A549 (cell line): Measurements from ENCODE around the gene ACOX1. TPM values are rescaled to one million over a fixed set of nuclear protein-coding genes. Genes with fewer than 3 reads are reported as not detected.

Source experiments
- ATAC-seq, 2 experiments: fragments of 200-7000 bp in 1 of 2; fragments of >200 bp in 1 of 2; cut with Nextera tagmentation in 1 of 2; cut with Tn5 transposase in 1 of 2; 3 replicates each; pipeline versions ENCODE4 v1.8.0 to v1.9.1; 2018 to 2020; ENCODE audit warnings: mild to moderate bottlenecking in 1 of 2, moderate library complexity in 1 of 2
- CTCF ChIA-PET: fragments of 300-600 bp; sonication (Branson Sonifier 250); formaldehyde crosslinking; extraction: SDS; loops from one replicate; lab custom pipeline; 2021; ENCODE audit warnings: antibody characterized with exemption, inconsistent platforms; lab: Yijun Ruan, JAX
- POLR2A ChIA-PET: fragments of 350-600 bp; formaldehyde crosslinking; extraction: SDS; loops from one replicate; lab custom pipeline; 2021; ENCODE audit warnings: antibody characterized with exemption, inconsistent platforms; lab: Yijun Ruan, JAX
- DNase-seq, 2 experiments: peaks; one replicate each; pipeline versions ENCODE4 v3.0.0 to v3.0.0-alpha.2; 2011 to 2016; ENCODE audit warnings: low read depth in 1 of 2, low spot score in 1 of 2
- FAIRE-seq: peaks from 2 replicates; lab custom pipeline; 2011; peaks lifted over from hg19 to GRCh38; lab: Jason Lieb, UNC
- H3K27ac ChIP-seq, 2 experiments: fragments of >200 bp; sonication (Bioruptor Twin); formaldehyde crosslinking; 3 replicates each; pipeline ENCODE4 v1.5.1; 2016 to 2017
- H3K4me1 ChIP-seq: fragments of >200 bp; sonication (Bioruptor Twin); formaldehyde crosslinking; 3 replicates; pipeline ENCODE4 v1.6.1; 2016
- H3K4me2 ChIP-seq: fragments of >200 bp; sonication (Bioruptor Twin); formaldehyde crosslinking; 3 replicates; pipeline ENCODE4 v1.6.1; 2016
- H3K4me3 ChIP-seq: fragments of >200 bp; sonication (Bioruptor Twin); formaldehyde crosslinking; 3 replicates; pipeline ENCODE4 v1.5.1; 2016
- H3K9me3 ChIP-seq: fragments of >200 bp; sonication (Bioruptor Twin); formaldehyde crosslinking; 3 replicates; pipeline ENCODE4 v1.6.1; 2016
- ATOH8 ChIP-seq: fragments of 250-450 bp; sonication (Bioruptor Pico); IDR thresholded peaks from 2 replicates; pipeline ENCODE4 v1.5.0; 2020; ENCODE audit warnings: low read depth, mild to moderate bottlenecking, moderate library complexity
- CBX8 ChIP-seq: fragments of 200-600 bp; sonication (generic); IDR thresholded peaks from 2 replicates; pipeline ENCODE4 v1.6.1; 2016
- CHD2 ChIP-seq: fragments of 150-350 bp; IDR thresholded peaks from 2 replicates; pipeline ENCODE4 v1.6.1; 2014; ENCODE audit warnings: low read length; ENCODE audit not compliant: partially characterized antibody
- CHD4 ChIP-seq: fragments of 200-600 bp; sonication (generic); IDR thresholded peaks from 2 replicates; pipeline ENCODE4 v1.6.1; 2016; ENCODE audit warnings: antibody characterized with exemption, mild to moderate bottlenecking, borderline replicate concordance
- EHF ChIP-seq: fragments of 250-450 bp; sonication (Bioruptor Pico); IDR thresholded peaks from 2 replicates; pipeline ENCODE4 v1.5.0; 2020; ENCODE audit warnings: mild to moderate bottlenecking
- EP300 ChIP-seq, 2 experiments: fragments of >200 bp; sonication (Bioruptor Twin); formaldehyde crosslinking; IDR thresholded peaks; 2 replicates in 1 of 2; 3 replicates in 1 of 2; pipeline ENCODE4 v1.6.1; 2016 to 2017
- ESRRA ChIP-seq: fragments of 150-350 bp; IDR thresholded peaks from 2 replicates; pipeline ENCODE4 v1.6.1; 2014; ENCODE audit warnings: mild to moderate bottlenecking, low read length, borderline replicate concordance
- FOXS1 ChIP-seq: fragments of 250-450 bp; sonication (Bioruptor Pico); IDR thresholded peaks from 2 replicates; pipeline ENCODE4 v1.5.0; 2020; ENCODE audit warnings: mild to moderate bottlenecking, moderate library complexity
- HEYL ChIP-seq: fragments of 250-450 bp; sonication (Bioruptor Pico); IDR thresholded peaks from 2 replicates; pipeline ENCODE4 v1.8.0; 2021; ENCODE audit warnings: mild to moderate bottlenecking, moderate library complexity
- HMGXB4 ChIP-seq: fragments of 250-450 bp; sonication (Bioruptor Pico); IDR thresholded peaks from 2 replicates; pipeline ENCODE4 v1.5.0; 2021; ENCODE audit warnings: mild to moderate bottlenecking, moderate library complexity, borderline replicate concordance
- JUN ChIP-seq, 2 experiments: fragments of >200 bp; sonication (Bioruptor Twin); formaldehyde crosslinking; IDR thresholded peaks; 2 replicates in 1 of 2; 3 replicates in 1 of 2; pipeline ENCODE4 v1.6.1; 2016 to 2017
- JUNB ChIP-seq: fragments of >200 bp; sonication (Bioruptor Twin); formaldehyde crosslinking; IDR thresholded peaks from 2 replicates; pipeline ENCODE4 v1.6.1; 2016
- MAFK ChIP-seq: fragments of 450-650 bp; IDR thresholded peaks from 2 replicates; pipeline ENCODE4 v1.6.1; 2014; ENCODE audit not compliant: partially characterized antibody
- MAZ ChIP-seq: fragments of 150-350 bp; IDR thresholded peaks from 2 replicates; pipeline ENCODE4 v1.6.1; 2014; ENCODE audit warnings: antibody characterized with exemption, low read depth, low read length, borderline replicate concordance
- MYC ChIP-seq: IDR thresholded peaks from 2 replicates; pipeline ENCODE4 v1.6.1; 2012; ENCODE audit warnings: mild to moderate bottlenecking, inconsistent platforms, low read length, improper control_type of control experiment, borderline replicate concordance
- NPAS2 ChIP-seq: fragments of 250-450 bp; sonication (Bioruptor Pico); IDR thresholded peaks from 2 replicates; pipeline ENCODE4 v1.8.0; 2022; ENCODE audit warnings: mild to moderate bottlenecking, moderate library complexity, borderline replicate concordance
- NR3C1 ChIP-seq: fragments of >200 bp; sonication (Bioruptor Twin); formaldehyde crosslinking; IDR thresholded peaks from 3 replicates; pipeline ENCODE4 v1.6.1; 2017
- POLR2A ChIP-seq: IDR thresholded peaks from 2 replicates; pipeline ENCODE4 v1.6.1; 2012; ENCODE audit warnings: mild to moderate bottlenecking, low read length
- POLR2AphosphoS2 ChIP-seq: conservative IDR thresholded peaks from 2 replicates; pipeline ENCODE4 v1.6.1; 2012; ENCODE audit warnings: low read length, improper control_type of control experiment, inconsistent platforms
- RAD21 ChIP-seq, 2 experiments: fragments of >200 bp in 1 of 2; sonication (Bioruptor Twin) in 1 of 2; formaldehyde crosslinking in 1 of 2; IDR thresholded peaks in 1 of 2; conservative IDR thresholded peaks in 1 of 2; 2 replicates in 1 of 2; 3 replicates in 1 of 2; pipeline ENCODE4 v1.6.1; 2012 to 2018; ENCODE audit warnings: inconsistent platforms in 1 of 2
- REST ChIP-seq: fragments of 200-600 bp; sonication (generic); IDR thresholded peaks from 2 replicates; pipeline ENCODE4 v1.6.1; 2016; ENCODE audit warnings: antibody characterized with exemption, mild to moderate bottlenecking, moderate library complexity
- RFX5 ChIP-seq: fragments of 450-650 bp; IDR thresholded peaks from 2 replicates; pipeline ENCODE4 v1.7.1; 2014; ENCODE audit warnings: antibody characterized with exemption, mild to moderate bottlenecking, moderate library complexity
- RNF2 ChIP-seq: fragments of 200-600 bp; sonication (generic); IDR thresholded peaks from 2 replicates; pipeline ENCODE4 v1.6.1; 2016; ENCODE audit warnings: low read depth, mild to moderate bottlenecking, antibody characterized with exemption, moderate library complexity, borderline replicate concordance
- SREBF2 ChIP-seq: fragments of 450-650 bp; IDR thresholded peaks from 2 replicates; pipeline ENCODE4 v1.6.1; 2014; ENCODE audit warnings: mild to moderate bottlenecking, moderate library complexity
- TP53 ChIP-seq: fragments of 250-450 bp; sonication (Bioruptor Pico); IDR thresholded peaks from 2 replicates; pipeline ENCODE4 v1.5.0; 2021; ENCODE audit warnings: mild to moderate bottlenecking, moderate library complexity
- USF2 ChIP-seq: fragments of 450-650 bp; IDR thresholded peaks from 2 replicates; pipeline ENCODE4 v1.6.1; 2014; ENCODE audit warnings: antibody characterized with exemption
- ZC3H11A ChIP-seq: fragments of 450-650 bp; IDR thresholded peaks from 2 replicates; pipeline ENCODE4 v1.6.1; 2014; ENCODE audit warnings: antibody characterized with exemption, mild to moderate bottlenecking
- WGBS: methylation state at CpG from one replicate; pipeline ENCODE4 v1.1.6; 2017; ENCODE audit errors: missing lambda C conversion rate; 5-methylcytosine and 5-hydroxymethylcytosine counted together
- polyA plus RNA-seq, 4 experiments: library from polyadenylated mRNA; depleted of rRNA in 3 of 4; stranded (reverse); fragments of >200 nt; fragmentation: RNase III in 1 of 4; extraction: RNeasy Plus Mini Kit Qiagen cat#74134 plus additional on column Dnase treatment in 1 of 4; gene quantifications; 2 replicates in 3 of 4; 3 replicates in 1 of 4; pipeline ENCODE4 v1.2.3, GENCODE V29; 2011 to 2017

Gene ACOX1
- polyA plus RNA-seq, 2 of the 4 experiments (the other 2 are of a cell fraction) = 17.9 to 31.1 TPM

- Histone ChIP-seq H3K9me3 (no peaks in the 10 kb centered on the region), H3K4me1 (no peaks in the 10 kb centered on the region), H3K4me2 (no peak overlapping the region), H3K27ac (no peak overlapping the region), H3K4me3 (no peak overlapping the region)
- 97% methylated on average over 56 of the region's 56 CpGs for WGBS
- ChIA-PET POLR2A (no interaction called here), CTCF (interaction anchor here (0.5 to 24.2 kb wide), 18 partner anchors 6 to 389 kb away, joined by 3 to 408 read pairs (median 4); partner anchors contain the start of genes CDK3, EVPL, MRPL38 and SPHK1)
- no peak for FAIRE-seq
- no peak for TF ChIP-seq MAZ
- TF ChIP-seq RAD21 (conservative IDR thresholded peaks at IDR 0.05 in 1 of 2, IDR thresholded peaks at IDR 0.05 in 1 of 2) = no peak
- no peak for TF ChIP-seq JUN (IDR thresholded peaks at IDR 0.05)
- TF ChIP-seq JUNB = no peak
- no peak for TF ChIP-seq FOXS1 (CRISPR knock-in tag)
- no peak for TF ChIP-seq POLR2A
- no peak for TF ChIP-seq ATOH8 (CRISPR knock-in tag)
- TF ChIP-seq NR3C1 = no peak
- TF ChIP-seq POLR2AphosphoS2 = no peak
- TF ChIP-seq SREBF2 = no peak
- TF ChIP-seq RFX5 = no peak
- no peak for DNase-seq
- ATAC-seq = no peak
Measured at GRCh38 chr17:76008630-76009425, 29.9 kb upstream of the ACOX1 start.

- Histone ChIP-seq H3K9me3 (no peaks in the 10 kb centered on the region), H3K4me2 (no peak overlapping the region)
- POLR2A ChIA-PET = no interaction called here
- WGBS = 96% methylated on average over 36 of the region's 36 CpGs
- no peak for TF ChIP-seq MAFK
- no peak for TF ChIP-seq CHD4
- TF ChIP-seq, all 56 proteins: peak for 0
- Histone ChIP-seq H3K4me3 (no peak overlapping the region), H3K27ac (no peak overlapping the region), H3K4me1 (no peaks in the 10 kb centered on the region)
- FAIRE-seq (no peak), DNase-seq (no peak), ATAC-seq (no peak)
- CTCF ChIA-PET = interaction anchor here (0.8 to 24.2 kb wide), 15 partner anchors 6 to 389 kb away, joined by 3 to 408 read pairs (median 5); partner anchors contain the start of genes CDK3, EVPL, MRPL38 and SPHK1
Measured at GRCh38 chr17:76008208-76008607, 29.2 kb upstream of the ACOX1 start.

- DNase-seq = no peak
- ChIA-PET CTCF (interaction anchor here (0.8 to 24.2 kb wide), 14 partner anchors 7 to 390 kb away, joined by 3 to 408 read pairs (median 4); partner anchors contain the start of genes CDK3, EVPL, MRPL38 and SPHK1), POLR2A (no interaction called here)
- Histone ChIP-seq H3K9me3 (no peaks in the 10 kb centered on the region), H3K27ac (no peak overlapping the region), H3K4me1 (no peaks in the 10 kb centered on the region), H3K4me3 (no peak overlapping the region), H3K4me2 (no peak overlapping the region)
- no peak for ATAC-seq
- TF ChIP-seq MYC (no peak), ESRRA (no peak), RFX5 (no peak), HMGXB4 (CRISPR knock-in tag) (no peak), HEYL (no peak), ZC3H11A (no peak), JUN (IDR thresholded peaks at IDR 0.05) (no peak), RNF2 (no peak), USF2 (no peak), EP300 (IDR thresholded peaks at IDR 0.05) (no peak), CBX8 (no peak), TP53 (CRISPR knock-in tag) (no peak), CHD2 (no peak), EHF (CRISPR knock-in tag) (no peak), REST (no peak), NR3C1 (no peak), NPAS2 (no peak), CHD4 (no peak)
- WGBS = 89% methylated on average over 13 of the region's 16 CpGs
- FAIRE-seq = no peak
Measured at GRCh38 chr17:76007850-76008165, 28.8 kb upstream of the ACOX1 start.
